A549 (cell line): ENCODE results near the gene FOSL1. TPM values are rescaled to one million over a fixed set of nuclear protein-coding genes. Genes with fewer than 3 reads are reported as not detected.

Experiments used
- CBX2 ChIP-seq: fragments of 200-600 bp; sonication (generic); IDR thresholded peaks from 2 replicates; pipeline ENCODE4 v1.6.1; 2016; ENCODE audit warnings: low read depth, mild to moderate bottlenecking, borderline replicate concordance
- CHD4 ChIP-seq: fragments of 200-600 bp; sonication (generic); IDR thresholded peaks from 2 replicates; pipeline ENCODE4 v1.6.1; 2016; ENCODE audit warnings: antibody characterized with exemption, mild to moderate bottlenecking, borderline replicate concordance
- EP300 ChIP-seq, 2 experiments: fragments of >200 bp; sonication (Bioruptor Twin); formaldehyde crosslinking; IDR thresholded peaks; 2 replicates in 1 of 2; 3 replicates in 1 of 2; pipeline ENCODE4 v1.6.1; 2016 to 2017
- ESRRA ChIP-seq: fragments of 150-350 bp; IDR thresholded peaks from 2 replicates; pipeline ENCODE4 v1.6.1; 2014; ENCODE audit warnings: mild to moderate bottlenecking, low read length, borderline replicate concordance
- FOSB ChIP-seq: fragments of 250-450 bp; sonication (Bioruptor Pico); IDR thresholded peaks from 2 replicates; pipeline ENCODE4 v1.5.0; 2020; ENCODE audit warnings: mild to moderate bottlenecking, moderate library complexity
- FOXS1 ChIP-seq: fragments of 250-450 bp; sonication (Bioruptor Pico); IDR thresholded peaks from 2 replicates; pipeline ENCODE4 v1.5.0; 2020; ENCODE audit warnings: mild to moderate bottlenecking, moderate library complexity
- HEYL ChIP-seq: fragments of 250-450 bp; sonication (Bioruptor Pico); IDR thresholded peaks from 2 replicates; pipeline ENCODE4 v1.8.0; 2021; ENCODE audit warnings: mild to moderate bottlenecking, moderate library complexity
- HMGXB4 ChIP-seq: fragments of 250-450 bp; sonication (Bioruptor Pico); IDR thresholded peaks from 2 replicates; pipeline ENCODE4 v1.5.0; 2021; ENCODE audit warnings: mild to moderate bottlenecking, moderate library complexity, borderline replicate concordance
- JUNB ChIP-seq: fragments of >200 bp; sonication (Bioruptor Twin); formaldehyde crosslinking; IDR thresholded peaks from 2 replicates; pipeline ENCODE4 v1.6.1; 2016
- MYC ChIP-seq: IDR thresholded peaks from 2 replicates; pipeline ENCODE4 v1.6.1; 2012; ENCODE audit warnings: mild to moderate bottlenecking, inconsistent platforms, low read length, improper control_type of control experiment, borderline replicate concordance
- NFE2L2 ChIP-seq: fragments of 150-350 bp; conservative IDR thresholded peaks from 2 replicates; pipeline ENCODE4 v1.6.1; 2014; ENCODE audit warnings: low read length
- RARB ChIP-seq: fragments of 250-450 bp; sonication (Bioruptor Pico); IDR thresholded peaks from 2 replicates; pipeline ENCODE4 v1.8.0; 2021; ENCODE audit warnings: mild to moderate bottlenecking, moderate library complexity
- RCOR1 ChIP-seq: fragments of 150-350 bp; IDR thresholded peaks from 2 replicates; pipeline ENCODE4 v1.6.1; 2014; ENCODE audit warnings: antibody characterized with exemption, low read length, low read depth
- REST ChIP-seq: fragments of 200-600 bp; sonication (generic); IDR thresholded peaks from 2 replicates; pipeline ENCODE4 v1.6.1; 2016; ENCODE audit warnings: antibody characterized with exemption, mild to moderate bottlenecking, moderate library complexity
- SREBF2 ChIP-seq: fragments of 450-650 bp; IDR thresholded peaks from 2 replicates; pipeline ENCODE4 v1.6.1; 2014; ENCODE audit warnings: mild to moderate bottlenecking, moderate library complexity
- TFCP2L1 ChIP-seq: fragments of 250-450 bp; sonication (Bioruptor Pico); IDR thresholded peaks from 2 replicates; pipeline ENCODE4 v1.5.0; 2021; ENCODE audit warnings: mild to moderate bottlenecking
- ZC3H11A ChIP-seq: fragments of 450-650 bp; IDR thresholded peaks from 2 replicates; pipeline ENCODE4 v1.6.1; 2014; ENCODE audit warnings: antibody characterized with exemption, mild to moderate bottlenecking
- ZNF302 ChIP-seq: fragments of 250-450 bp; sonication (Bioruptor Pico); IDR thresholded peaks from 2 replicates; pipeline ENCODE4 v1.9.0; 2021; ENCODE audit warnings: inconsistent platforms, mild to moderate bottlenecking, moderate library complexity
- polyA plus RNA-seq, 4 experiments: library from polyadenylated mRNA; depleted of rRNA in 3 of 4; stranded (reverse); fragments of >200 nt; fragmentation: RNase III in 1 of 4; extraction: RNeasy Plus Mini Kit Qiagen cat#74134 plus additional on column Dnase treatment in 1 of 4; gene quantifications; 2 replicates in 3 of 4; 3 replicates in 1 of 4; pipeline ENCODE4 v1.2.3, GENCODE V29; 2011 to 2017
- TF ChIP-seq, protein P1 (sequence below): fragments of 150-350 bp; IDR thresholded peaks from 2 replicates; pipeline ENCODE4 v1.6.1; 2014; ENCODE audit warnings: low read depth, mild to moderate bottlenecking, low read length
- TF ChIP-seq, protein P2 (sequence below): fragments of 450-650 bp; IDR thresholded peaks from 2 replicates; pipeline ENCODE4 v1.6.1; 2014; ENCODE audit warnings: antibody characterized with exemption
- TF ChIP-seq, protein P3 (sequence below): fragments of >200 bp; sonication (Bioruptor Twin); formaldehyde crosslinking; IDR thresholded peaks from 2 replicates; pipeline ENCODE4 v1.6.1; 2016

Gene FOSL1
- polyA plus RNA-seq, 2 of the 4 experiments (the other 2 are of a cell fraction), result 6.7 to 24.1 TPM

DNA sequence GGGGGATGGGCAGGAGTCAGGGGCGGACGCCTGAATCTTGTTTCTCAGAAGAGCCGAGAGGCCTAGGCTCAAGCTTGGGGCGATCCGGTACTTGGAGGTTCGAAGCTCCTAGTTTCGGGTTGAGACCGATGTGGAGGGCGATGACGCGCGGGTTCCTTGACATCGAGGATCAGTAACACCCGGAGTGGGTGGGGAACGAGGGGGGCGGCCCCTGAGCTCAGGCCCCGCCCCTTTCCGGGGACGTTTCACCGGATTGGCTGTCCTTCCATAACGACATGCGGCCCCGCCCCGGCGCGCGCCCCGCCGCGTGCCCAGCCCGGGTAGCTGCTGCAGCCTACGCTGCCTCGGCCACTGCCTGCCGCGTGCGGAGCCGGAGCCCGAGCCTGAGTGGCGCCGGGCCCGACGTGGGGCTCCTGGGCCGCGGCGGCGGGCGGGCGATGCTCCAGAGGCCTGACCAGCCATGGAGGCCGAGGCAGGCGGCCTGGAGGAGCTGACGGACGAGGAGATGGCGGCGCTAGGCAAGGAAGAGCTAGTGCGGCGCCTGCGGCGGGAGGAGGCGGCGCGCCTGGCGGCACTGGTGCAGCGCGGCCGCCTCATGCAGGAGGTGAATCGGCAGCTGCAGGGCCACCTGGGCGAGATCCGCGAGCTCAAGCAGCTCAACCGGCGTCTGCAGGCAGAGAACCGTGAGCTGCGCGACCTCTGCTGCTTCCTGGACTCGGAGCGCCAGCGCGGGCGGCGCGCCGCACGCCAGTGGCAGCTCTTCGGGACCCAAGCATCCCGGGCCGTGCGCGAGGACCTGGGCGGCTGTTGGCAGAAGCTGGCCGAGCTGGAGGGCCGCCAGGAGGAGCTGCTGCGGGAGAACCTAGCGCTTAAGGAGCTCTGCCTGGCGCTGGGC is 9.6 kb downstream of the FOSL1 start, which contains the start of gene CCDC85B (continued):
- TF ChIP-seq FOSB (CRISPR knock-in tag) (peak; percentile 82), HMGXB4 (CRISPR knock-in tag) (no peak), ZC3H11A (no peak), FOXS1 (CRISPR knock-in tag) (no peak), RCOR1 (no peak), MYC (peak; percentile 84; the same call in 1 of the 2 replicates), TFCP2L1 (CRISPR knock-in tag) (no peak; the same call in none of the 2 replicates), CHD4 (no peak), ESRRA (no peak), RARB (CRISPR knock-in tag) (peak; percentile 21), CBX2 (no peak), HEYL (CRISPR knock-in tag) (no peak), REST (no peak), NFE2L2 (no peak), EP300 (IDR thresholded peaks at IDR 0.05) (0 out of 5 replicates have a peak, but pooled peaks of 1 of the 2 experiments have one; percentile 11), JUNB (no peak), SREBF2 (no peak), ZNF302 (no peak)
- TF ChIP-seq, protein P1, sequence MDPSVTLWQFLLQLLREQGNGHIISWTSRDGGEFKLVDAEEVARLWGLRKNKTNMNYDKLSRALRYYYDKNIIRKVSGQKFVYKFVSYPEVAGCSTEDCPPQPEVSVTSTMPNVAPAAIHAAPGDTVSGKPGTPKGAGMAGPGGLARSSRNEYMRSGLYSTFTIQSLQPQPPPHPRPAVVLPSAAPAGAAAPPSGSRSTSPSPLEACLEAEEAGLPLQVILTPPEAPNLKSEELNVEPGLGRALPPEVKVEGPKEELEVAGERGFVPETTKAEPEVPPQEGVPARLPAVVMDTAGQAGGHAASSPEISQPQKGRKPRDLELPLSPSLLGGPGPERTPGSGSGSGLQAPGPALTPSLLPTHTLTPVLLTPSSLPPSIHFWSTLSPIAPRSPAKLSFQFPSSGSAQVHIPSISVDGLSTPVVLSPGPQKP, result no peak
- TF ChIP-seq, protein P2, sequence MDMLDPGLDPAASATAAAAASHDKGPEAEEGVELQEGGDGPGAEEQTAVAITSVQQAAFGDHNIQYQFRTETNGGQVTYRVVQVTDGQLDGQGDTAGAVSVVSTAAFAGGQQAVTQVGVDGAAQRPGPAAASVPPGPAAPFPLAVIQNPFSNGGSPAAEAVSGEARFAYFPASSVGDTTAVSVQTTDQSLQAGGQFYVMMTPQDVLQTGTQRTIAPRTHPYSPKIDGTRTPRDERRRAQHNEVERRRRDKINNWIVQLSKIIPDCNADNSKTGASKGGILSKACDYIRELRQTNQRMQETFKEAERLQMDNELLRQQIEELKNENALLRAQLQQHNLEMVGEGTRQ, result peak; percentile 17
- TF ChIP-seq, protein P3, sequence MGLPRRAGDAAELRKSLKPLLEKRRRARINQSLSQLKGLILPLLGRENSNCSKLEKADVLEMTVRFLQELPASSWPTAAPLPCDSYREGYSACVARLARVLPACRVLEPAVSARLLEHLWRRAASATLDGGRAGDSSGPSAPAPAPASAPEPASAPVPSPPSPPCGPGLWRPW, result no peak
